ENCODE results near the gene RUVBL2.
"Not testable (repeated sequence)": the region's sequence is repeated elsewhere in the genome, so short reads cannot be mapped to it uniquely, and the experiment has no call there.

Gene RUVBL2

GRCh38 chr19:49018388-49019241 lies 24.9 kb downstream of the RUVBL2 start:
- DNase-seq = not testable (repeated sequence)

GRCh38 chr19:49019242-49019932 lies 25.7 kb downstream of the RUVBL2 start:
- peak; percentile 45 for DNase-seq

GRCh38 chr19:49020342-49020741 lies 26.7 kb downstream of the RUVBL2 start:
- no peak for DNase-seq

GRCh38 chr19:49020931-49021895 lies 27.5 kb downstream of the RUVBL2 start:
- peak; percentile 46 for DNase-seq

- DNase-seq = no peak
Measured at GRCh38 chr19:49022116-49022515, 28.4 kb downstream of the RUVBL2 start.

GRCh38 chr19:49024233-49024632 lies 30.5 kb downstream of the RUVBL2 start, which contains the start of gene CGB3:
CGB3 (minus strand) TSS chr19:49024333; CDS start chr19:49023971, 362 bp downstream.
- DNase-seq = not testable (repeated sequence)

- not testable (repeated sequence) for DNase-seq
Measured at GRCh38 chr19:49025088-49025487, 31.4 kb downstream of the RUVBL2 start.

GRCh38 chr19:49025599-49025998 lies 31.9 kb downstream of the RUVBL2 start:
- DNase-seq = not testable (repeated sequence)

GRCh38 chr19:49028686-49029085 lies 35.0 kb downstream of the RUVBL2 start:
- DNase-seq = not testable (repeated sequence)

- DNase-seq = not testable (repeated sequence)
Measured at GRCh38 chr19:49029749-49030148, 36.1 kb downstream of the RUVBL2 start.

- DNase-seq = not testable (repeated sequence)
Measured at GRCh38 chr19:49030323-49030722, 36.6 kb downstream of the RUVBL2 start.

- peak; percentile 45 for DNase-seq
Measured at GRCh38 chr19:49031642-49032301, 38.1 kb downstream of the RUVBL2 start, which contains the start of gene CGB2. CGB2 (plus strand) TSS chr19:49031890; CDS start chr19:49032096, 206 bp downstream.

- peak; percentile 51 for DNase-seq
Measured at GRCh38 chr19:49036815-49037214, 43.1 kb downstream of the RUVBL2 start, which contains the start of gene CGB1. CGB1 (minus strand) TSS chr19:49036895; CDS start chr19:49036711, 184 bp downstream.

- not testable (repeated sequence) for DNase-seq
Measured at GRCh38 chr19:49038111-49038510, 44.4 kb downstream of the RUVBL2 start.

- not testable (repeated sequence) for DNase-seq
Measured at GRCh38 chr19:49038557-49039276, 45.0 kb downstream of the RUVBL2 start.

GRCh38 chr19:49039736-49040135 lies 46.0 kb downstream of the RUVBL2 start:
- not testable (repeated sequence) for DNase-seq

GRCh38 chr19:49042177-49042576 lies 48.5 kb downstream of the RUVBL2 start:
- DNase-seq = no peak

GRCh38 chr19:49042666-49043065 lies 49.0 kb downstream of the RUVBL2 start:
- not testable (repeated sequence) for DNase-seq

- DNase-seq = not testable (repeated sequence)
Measured at GRCh38 chr19:49043548-49043947, 49.9 kb downstream of the RUVBL2 start, which contains the start of gene CGB5. CGB5 (plus strand) TSS chr19:49043848; CDS start chr19:49044210, 362 bp downstream.

GRCh38 chr19:49049011-49049410 lies 55.3 kb downstream of the RUVBL2 start, which contains the start of gene CGB8:
CGB8 (minus strand) TSS chr19:49049111; CDS start chr19:49048739, 372 bp downstream.
- not testable (repeated sequence) for DNase-seq

- not testable (repeated sequence) for DNase-seq
Measured at GRCh38 chr19:49049834-49050233, 56.1 kb downstream of the RUVBL2 start.

All from inflammatory macrophage treated with lipopolysaccharide for 4 hours (primary cell).